H1 (cell line): Measurements from ENCODE around the gene RNGTT.

Experiments
- ASH2L ChIP-seq: fragments of 200-600, 300-600 bp; sonication (generic); IDR thresholded peaks from one replicate; pipeline ENCODE4 v1.7.1; 2017; ENCODE audit warnings: low read length
- CHD2 ChIP-seq: IDR thresholded peaks from 2 replicates; pipeline ENCODE4 v1.6.1; 2012; ENCODE audit warnings: low read length, improper control_type of control experiment
- EZH2 ChIP-seq: fragments of 200-600 bp; sonication (generic); IDR thresholded peaks from 2 replicates; pipeline ENCODE4 v1.7.1; 2012; ENCODE audit warnings: low read depth, mild to moderate bottlenecking, moderate library complexity, low read length, inconsistent platforms; ENCODE audit not compliant: severe bottlenecking
- JUN ChIP-seq: IDR thresholded peaks from 2 replicates; pipeline ENCODE4 v1.6.1; 2011; ENCODE audit warnings: low read depth, mild to moderate bottlenecking, improper control_type of control experiment, low read length
- POLR2A ChIP-seq, 2 experiments: IDR thresholded peaks; 1 replicate in 1 of 2; 2 replicates in 1 of 2; pipeline ENCODE4 v1.6.1; 2011; ENCODE audit warnings: low read depth in 2 of 2, low read length in 2 of 2, mild to moderate bottlenecking in 2 of 2; ENCODE audit errors: control extremely low read depth in 1 of 2
- POLR2AphosphoS5 ChIP-seq: IDR thresholded peaks from 2 replicates; pipeline ENCODE4 v1.6.1; 2011; ENCODE audit warnings: low read depth, low read length
- SAP30 ChIP-seq: fragments of 300-600 bp; sonication (generic); IDR thresholded peaks from 2 replicates; pipeline ENCODE4 v1.7.1; 2012; ENCODE audit warnings: low read length, moderate library complexity, mild to moderate bottlenecking, inconsistent platforms; ENCODE audit not compliant: insufficient read depth, insufficient replicate concordance
- SIN3A ChIP-seq, 2 experiments: IDR thresholded peaks in 1 of 2; conservative IDR thresholded peaks in 1 of 2; 2 replicates each; pipeline ENCODE4 v1.6.1; 2011 to 2012; ENCODE audit warnings: low read length in 2 of 2, improper control_type of control experiment in 1 of 2, low read depth in 1 of 2, mild to moderate bottlenecking in 1 of 2
- SP1 ChIP-seq: IDR thresholded peaks from 2 replicates; pipeline ENCODE4 v1.6.1; 2011; ENCODE audit warnings: low read depth, low read length
- SUZ12 ChIP-seq: fragments of 200-600 bp; sonication (generic); IDR thresholded peaks from 2 replicates; pipeline ENCODE4 v1.6.1; 2012; ENCODE audit warnings: mild to moderate bottlenecking, inconsistent platforms, low read length, moderate library complexity, mixed read lengths
- TAF1 ChIP-seq: IDR thresholded peaks from 2 replicates; pipeline ENCODE4 v1.6.1; 2011; ENCODE audit warnings: mild to moderate bottlenecking, low read depth, low read length
- YY1 ChIP-seq: IDR thresholded peaks from 2 replicates; pipeline ENCODE4 v1.6.1; 2011; ENCODE audit warnings: low read depth, mild to moderate bottlenecking, low read length
- TF ChIP-seq, protein P1 (sequence below), 3 experiments: IDR thresholded peaks; 1 replicate in 2 of 3; 2 replicates in 1 of 3; pipeline versions ENCODE4 v1.5.1 to v1.6.1; 2011; ENCODE audit warnings: low read length in 3 of 3, mild to moderate bottlenecking in 3 of 3, inconsistent platforms in 2 of 3, low read depth in 1 of 3, moderate library complexity in 1 of 3; ENCODE audit not compliant: insufficient read depth in 1 of 3; ENCODE audit errors: control extremely low read depth in 1 of 3

DNA sequence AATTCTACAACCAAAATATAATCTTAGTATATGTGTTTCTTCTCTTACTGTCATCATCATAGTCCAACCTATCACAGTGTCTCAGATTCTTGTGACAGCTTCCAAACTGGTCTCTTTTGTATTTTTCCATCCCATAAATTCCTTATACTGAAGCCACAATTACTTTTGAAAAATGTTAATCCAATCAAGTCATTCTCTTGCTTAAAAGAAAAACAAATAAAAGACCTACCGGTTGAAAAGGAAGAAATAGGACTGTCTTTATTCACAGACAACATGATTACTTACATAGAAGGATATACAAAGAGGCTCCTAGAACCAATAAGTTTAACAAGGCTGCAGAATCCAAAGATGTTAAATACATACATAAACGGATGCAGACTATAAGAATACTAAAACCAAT, 339.9 kb downstream of the RNGTT start:
- no peak for TF ChIP-seq TAF1
- no peak for TF ChIP-seq ASH2L
- TF ChIP-seq, protein P1, sequence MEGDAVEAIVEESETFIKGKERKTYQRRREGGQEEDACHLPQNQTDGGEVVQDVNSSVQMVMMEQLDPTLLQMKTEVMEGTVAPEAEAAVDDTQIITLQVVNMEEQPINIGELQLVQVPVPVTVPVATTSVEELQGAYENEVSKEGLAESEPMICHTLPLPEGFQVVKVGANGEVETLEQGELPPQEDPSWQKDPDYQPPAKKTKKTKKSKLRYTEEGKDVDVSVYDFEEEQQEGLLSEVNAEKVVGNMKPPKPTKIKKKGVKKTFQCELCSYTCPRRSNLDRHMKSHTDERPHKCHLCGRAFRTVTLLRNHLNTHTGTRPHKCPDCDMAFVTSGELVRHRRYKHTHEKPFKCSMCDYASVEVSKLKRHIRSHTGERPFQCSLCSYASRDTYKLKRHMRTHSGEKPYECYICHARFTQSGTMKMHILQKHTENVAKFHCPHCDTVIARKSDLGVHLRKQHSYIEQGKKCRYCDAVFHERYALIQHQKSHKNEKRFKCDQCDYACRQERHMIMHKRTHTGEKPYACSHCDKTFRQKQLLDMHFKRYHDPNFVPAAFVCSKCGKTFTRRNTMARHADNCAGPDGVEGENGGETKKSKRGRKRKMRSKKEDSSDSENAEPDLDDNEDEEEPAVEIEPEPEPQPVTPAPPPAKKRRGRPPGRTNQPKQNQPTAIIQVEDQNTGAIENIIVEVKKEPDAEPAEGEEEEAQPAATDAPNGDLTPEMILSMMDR (IDR thresholded peaks at IDR 0.05; ENCODE audit: control extremely low read depth in 1 of 3, insufficient read depth in 1 of 3, low read depth in 1 of 3, low read length in 3 of 3): no peak
- TF ChIP-seq YY1: no peak
- TF ChIP-seq SP1: no peak
- TF ChIP-seq CHD2: no peak
- TF ChIP-seq EZH2: no peak
- TF ChIP-seq POLR2AphosphoS5: no peak
- TF ChIP-seq POLR2A (IDR thresholded peaks at IDR 0.05; ENCODE audit: control extremely low read depth in 1 of 2, low read depth in 2 of 2, low read length in 2 of 2): no peak
- no peak for TF ChIP-seq SAP30
- no peak for TF ChIP-seq SIN3A (conservative IDR thresholded peaks at IDR 0.05 in 1 of 2, IDR thresholded peaks at IDR 0.05 in 1 of 2; ENCODE audit: low read depth in 1 of 2, low read length in 2 of 2)
- no peak for TF ChIP-seq JUN
- TF ChIP-seq SUZ12: no peak
